Thyroid gland (tissue), 4 donors: ENCODE data around the gene AKR1B1.

Experiments used
- POLR2A ChIP-seq, 2 donors: fragments of 450-650 bp; IDR thresholded peaks; one replicate each; pipeline ENCODE4 v1.6.1; 2017; ENCODE audit warnings: antibody characterized with exemption in 2 of 2, mild to moderate bottlenecking in 2 of 2, moderate library complexity in 1 of 2
- TF ChIP-seq, protein P1 (sequence below), 6 experiments: fragments of 200-600 bp in 3 of 6; fragments of 450-650 bp in 3 of 6; sonication (generic) in 3 of 6; IDR thresholded peaks; one replicate each; pipeline ENCODE4 v1.5.1; 2016 to 2019; ENCODE audit warnings: antibody characterized with exemption in 6 of 6, mild to moderate bottlenecking in 2 of 6, inconsistent platforms in 1 of 6, moderate library complexity in 1 of 6

DNA sequence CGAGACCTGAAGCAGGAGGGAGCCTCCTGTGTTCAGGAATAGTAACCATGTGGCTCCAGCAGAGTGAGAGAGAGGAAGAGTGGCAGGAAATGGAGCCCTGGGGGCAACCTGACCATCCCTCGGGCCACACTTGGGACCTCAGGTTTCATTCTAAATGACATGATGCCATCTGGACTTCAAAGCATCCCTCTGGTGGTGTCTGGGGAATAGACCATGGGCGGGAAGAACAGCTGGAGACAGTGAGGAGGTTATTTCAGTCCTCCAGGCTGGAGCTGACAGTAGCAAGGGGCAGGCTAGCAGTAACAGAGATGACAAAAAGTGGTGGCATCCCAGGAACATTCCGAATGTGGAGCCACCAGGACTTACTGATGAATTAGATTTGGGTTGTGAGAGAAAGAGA lies 44.8 kb downstream of the AKR1B1 start:
- TF ChIP-seq, protein P1, sequence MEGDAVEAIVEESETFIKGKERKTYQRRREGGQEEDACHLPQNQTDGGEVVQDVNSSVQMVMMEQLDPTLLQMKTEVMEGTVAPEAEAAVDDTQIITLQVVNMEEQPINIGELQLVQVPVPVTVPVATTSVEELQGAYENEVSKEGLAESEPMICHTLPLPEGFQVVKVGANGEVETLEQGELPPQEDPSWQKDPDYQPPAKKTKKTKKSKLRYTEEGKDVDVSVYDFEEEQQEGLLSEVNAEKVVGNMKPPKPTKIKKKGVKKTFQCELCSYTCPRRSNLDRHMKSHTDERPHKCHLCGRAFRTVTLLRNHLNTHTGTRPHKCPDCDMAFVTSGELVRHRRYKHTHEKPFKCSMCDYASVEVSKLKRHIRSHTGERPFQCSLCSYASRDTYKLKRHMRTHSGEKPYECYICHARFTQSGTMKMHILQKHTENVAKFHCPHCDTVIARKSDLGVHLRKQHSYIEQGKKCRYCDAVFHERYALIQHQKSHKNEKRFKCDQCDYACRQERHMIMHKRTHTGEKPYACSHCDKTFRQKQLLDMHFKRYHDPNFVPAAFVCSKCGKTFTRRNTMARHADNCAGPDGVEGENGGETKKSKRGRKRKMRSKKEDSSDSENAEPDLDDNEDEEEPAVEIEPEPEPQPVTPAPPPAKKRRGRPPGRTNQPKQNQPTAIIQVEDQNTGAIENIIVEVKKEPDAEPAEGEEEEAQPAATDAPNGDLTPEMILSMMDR (IDR thresholded peaks at IDR 0.05), result no peak
- no peak for TF ChIP-seq POLR2A (IDR thresholded peaks at IDR 0.05)
